MM.1S (cell line): ENCODE measurements around the gene PTK7.

Source experiments
- DNase-seq: peaks from one replicate; pipeline ENCODE4 v3.0.0-alpha.2; 2015
- H2AFZ ChIP-seq: fragments of 300-600 bp; sonication (generic); 2 replicates; pipeline ENCODE4 v1.6.0; 2016; ENCODE audit warnings: antibody characterized with exemption, low read length
- H3F3A ChIP-seq: fragments of 300-600 bp; sonication (generic); 2 replicates; pipeline ENCODE4 v1.6.1; 2016; ENCODE audit warnings: mild to moderate bottlenecking, antibody characterized with exemption, low read length, moderate library complexity, mixed read lengths; ENCODE audit not compliant: insufficient read depth
- H3K27ac ChIP-seq: fragments of 300-600 bp; sonication (generic); 2 replicates; pipeline ENCODE4 v1.5.1; 2016; ENCODE audit warnings: mild to moderate bottlenecking, low read length
- H3K27me3 ChIP-seq: fragments of 300-600 bp; sonication (generic); replicated peaks from 2 replicates; pipeline ENCODE4 v1.6.0; 2016; ENCODE audit warnings: low read length; ENCODE audit not compliant: insufficient read depth
- H3K36me3 ChIP-seq: fragments of 300-600 bp; sonication (generic); replicated peaks from 2 replicates; pipeline ENCODE4 v1.6.1; 2016; ENCODE audit warnings: mild to moderate bottlenecking, low read length, mixed read lengths; ENCODE audit not compliant: insufficient read depth
- H3K4me1 ChIP-seq: fragments of 300-600 bp; sonication (generic); 2 replicates; pipeline ENCODE4 v1.6.1; 2016; ENCODE audit warnings: low read length, mixed read lengths
- H3K4me2 ChIP-seq: fragments of 300-600 bp; sonication (generic); 2 replicates; pipeline ENCODE4 v1.6.0; 2016; ENCODE audit warnings: low read depth, low read length
- H3K4me3 ChIP-seq: fragments of 300-600 bp; sonication (generic); 2 replicates; pipeline ENCODE4 v1.5.1; 2016; ENCODE audit warnings: low read length, mixed read lengths
- H3K79me2 ChIP-seq: fragments of 300-600 bp; sonication (generic); 2 replicates; pipeline ENCODE4 v1.6.1; 2016; ENCODE audit warnings: mixed run types, low read length, mixed read lengths
- H3K9ac ChIP-seq: fragments of 300-600 bp; sonication (generic); 2 replicates; pipeline ENCODE4 v1.6.1; 2016; ENCODE audit warnings: low read length, mixed read lengths
- H3K9me2 ChIP-seq: fragments of 300-600 bp; sonication (generic); replicated peaks from 2 replicates; pipeline ENCODE4 v1.6.1; 2016; ENCODE audit warnings: mild to moderate bottlenecking, low read length, mixed read lengths; ENCODE audit not compliant: insufficient read depth
- H3K9me3 ChIP-seq: fragments of 300-600 bp; sonication (generic); replicated peaks from 2 replicates; pipeline ENCODE4 v1.6.1; 2016; ENCODE audit warnings: mild to moderate bottlenecking, low read length, mixed read lengths; ENCODE audit not compliant: insufficient read depth
- H4K20me1 ChIP-seq: fragments of 300-600 bp; sonication (generic); 2 replicates; pipeline ENCODE4 v1.6.1; 2016; ENCODE audit warnings: mild to moderate bottlenecking, low read length, moderate library complexity, mixed read lengths; ENCODE audit not compliant: insufficient read depth
- EZH2 ChIP-seq: fragments of 300-600 bp; sonication (generic); optimal IDR thresholded peaks from 2 replicates; pipeline ENCODE3; 2017; ENCODE audit warnings: low read depth, mild to moderate bottlenecking, antibody characterized with exemption, low read length, mixed read lengths
- EZH2phosphoT487 ChIP-seq: fragments of 300-600 bp; sonication (generic); IDR thresholded peaks from 2 replicates; pipeline ENCODE4 v1.6.1; 2018; ENCODE audit warnings: antibody characterized with exemption, low read length
- TF ChIP-seq, protein P1 (sequence below): fragments of 300-600 bp; sonication (generic); IDR thresholded peaks from 2 replicates; pipeline ENCODE4 v1.5.1; 2016; ENCODE audit warnings: antibody characterized with exemption, low read length, mixed read lengths

The PTK7 gene

DNA sequence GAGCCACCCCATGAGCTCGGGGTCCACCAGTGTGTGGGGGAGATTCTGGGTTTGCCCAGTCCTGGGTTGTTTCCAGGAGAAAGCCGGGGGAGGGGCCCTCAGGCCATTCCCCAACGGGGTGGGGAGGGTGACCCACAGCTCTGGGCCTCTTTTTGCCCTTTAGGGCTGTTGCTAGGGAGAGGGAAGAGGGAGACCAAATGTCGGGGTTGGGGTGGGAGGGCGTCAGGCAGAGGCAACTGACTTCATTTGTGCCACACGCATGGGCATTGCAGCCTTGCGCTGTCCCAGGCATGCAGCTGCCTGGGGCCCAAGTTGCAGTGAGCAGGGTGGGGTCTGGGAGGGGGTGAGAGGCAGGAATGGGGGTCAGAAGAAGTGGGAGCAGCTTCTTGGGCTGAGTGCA, 103.9 kb downstream of the PTK7 start:
- peaks cover 8% of the 10 kb centered on the region for H3F3A ChIP-seq
- H3K9ac ChIP-seq, result no peak overlapping the region
- H3K4me2 ChIP-seq, result no peak overlapping the region
- peaks cover 13% of the 10 kb centered on the region for H3K4me1 ChIP-seq
- no peaks in the 10 kb centered on the region for H4K20me1 ChIP-seq
- no peaks in the 10 kb centered on the region for H3K9me2 ChIP-seq
- peaks cover 36% of the 10 kb centered on the region for H3K79me2 ChIP-seq
- no peak for DNase-seq
- H3K4me3 ChIP-seq, result no peak overlapping the region
- H3K9me3 ChIP-seq, result no peaks in the 10 kb centered on the region
- H3K27ac ChIP-seq, result no peak overlapping the region
- H3K36me3 ChIP-seq, result peaks cover 5% of the 10 kb centered on the region; the same call in 1 of the 2 replicates
- H2AFZ ChIP-seq, result no peak overlapping the region
- TF ChIP-seq EZH2 (no peak), EZH2phosphoT487 (no peak)
- TF ChIP-seq, protein P1, sequence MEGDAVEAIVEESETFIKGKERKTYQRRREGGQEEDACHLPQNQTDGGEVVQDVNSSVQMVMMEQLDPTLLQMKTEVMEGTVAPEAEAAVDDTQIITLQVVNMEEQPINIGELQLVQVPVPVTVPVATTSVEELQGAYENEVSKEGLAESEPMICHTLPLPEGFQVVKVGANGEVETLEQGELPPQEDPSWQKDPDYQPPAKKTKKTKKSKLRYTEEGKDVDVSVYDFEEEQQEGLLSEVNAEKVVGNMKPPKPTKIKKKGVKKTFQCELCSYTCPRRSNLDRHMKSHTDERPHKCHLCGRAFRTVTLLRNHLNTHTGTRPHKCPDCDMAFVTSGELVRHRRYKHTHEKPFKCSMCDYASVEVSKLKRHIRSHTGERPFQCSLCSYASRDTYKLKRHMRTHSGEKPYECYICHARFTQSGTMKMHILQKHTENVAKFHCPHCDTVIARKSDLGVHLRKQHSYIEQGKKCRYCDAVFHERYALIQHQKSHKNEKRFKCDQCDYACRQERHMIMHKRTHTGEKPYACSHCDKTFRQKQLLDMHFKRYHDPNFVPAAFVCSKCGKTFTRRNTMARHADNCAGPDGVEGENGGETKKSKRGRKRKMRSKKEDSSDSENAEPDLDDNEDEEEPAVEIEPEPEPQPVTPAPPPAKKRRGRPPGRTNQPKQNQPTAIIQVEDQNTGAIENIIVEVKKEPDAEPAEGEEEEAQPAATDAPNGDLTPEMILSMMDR, result no peak
- H3K27me3 ChIP-seq, result no peaks in the 10 kb centered on the region

DNA sequence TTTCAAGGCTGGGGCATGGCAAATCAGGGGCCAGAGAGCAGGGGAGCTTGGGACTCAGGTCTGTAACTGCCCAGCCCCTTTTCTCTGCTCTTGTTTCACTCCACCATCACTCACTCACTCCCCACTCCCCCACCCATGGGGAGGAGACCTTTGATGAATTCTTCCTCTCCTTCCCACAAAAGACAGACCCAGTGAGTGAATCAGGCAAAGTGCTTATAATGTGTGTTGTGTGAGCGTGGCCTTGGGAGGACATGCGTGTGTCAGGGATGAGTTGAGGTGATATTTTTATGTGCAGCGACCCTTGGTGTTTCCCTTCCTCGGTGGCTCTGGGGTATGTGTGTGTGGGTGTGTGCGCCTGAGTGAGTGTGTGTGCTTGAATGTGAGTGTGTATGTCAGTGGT, 104.9 kb downstream of the PTK7 start:
- no peak for TF ChIP-seq EZH2
- H3K27ac ChIP-seq, result no peak overlapping the region
- H3F3A ChIP-seq, result peaks cover 6% of the 10 kb centered on the region
- H3K9ac ChIP-seq, result no peak overlapping the region
- peaks cover 27% of the 10 kb centered on the region for H3K79me2 ChIP-seq
- no peak overlapping the region for H3K4me3 ChIP-seq
- peak overlapping the region; percentile 94 for H3K4me2 ChIP-seq
- H3K36me3 ChIP-seq, result peaks cover 5% of the 10 kb centered on the region; the same call in 1 of the 2 replicates
- H4K20me1 ChIP-seq, result no peaks in the 10 kb centered on the region
- peaks cover 8% of the 10 kb centered on the region; the same call in 1 of the 2 replicates for H3K4me1 ChIP-seq
- no peaks in the 10 kb centered on the region for H3K9me2 ChIP-seq
- no peaks in the 10 kb centered on the region for H3K9me3 ChIP-seq
- no peak for DNase-seq
- H3K27me3 ChIP-seq, result no peaks in the 10 kb centered on the region
- H2AFZ ChIP-seq, result no peak overlapping the region

GRCh38 chr6:43181621-43181941, 105.5 kb downstream of the PTK7 start:
- no peak for DNase-seq
- H3K4me2 ChIP-seq, result peak overlapping the region; percentile 94
- peaks cover 3% of the 10 kb centered on the region; the same call in 1 of the 2 replicates for H3K36me3 ChIP-seq
- no peaks in the 10 kb centered on the region for H3K27me3 ChIP-seq
- TF ChIP-seq, protein P1, result no peak
- no peak for TF ChIP-seq EZH2
- TF ChIP-seq EZH2phosphoT487, result no peak
- peak overlapping the region; percentile 98 for H2AFZ ChIP-seq
- no peaks in the 10 kb centered on the region for H4K20me1 ChIP-seq
- peaks cover 6% of the 10 kb centered on the region for H3F3A ChIP-seq
- peak overlapping the region; percentile 11; the same call in 1 of the 2 replicates for H3K27ac ChIP-seq
- peak overlapping the region; percentile 87 for H3K4me3 ChIP-seq
- H3K4me1 ChIP-seq, result peaks cover 8% of the 10 kb centered on the region; the same call in 1 of the 2 replicates
- H3K9me3 ChIP-seq, result no peaks in the 10 kb centered on the region
- no peaks in the 10 kb centered on the region for H3K9me2 ChIP-seq
- peaks cover 22% of the 10 kb centered on the region for H3K79me2 ChIP-seq
- H3K9ac ChIP-seq, result peak overlapping the region; percentile 72
